GM18498 (cell line): ENCODE results near the gene GRK2.
"Not testable (repeated sequence)": the region's sequence is repeated elsewhere in the genome, so short reads cannot be mapped to it uniquely, and the experiment has no call there.

Source experiments
- ATAC-seq: cut with Tn5 transposase; IDR thresholded peaks from one replicate; pipeline ENCODE4 v1.9.1; 2021; ENCODE audit warnings: mild to moderate bottlenecking, moderate library complexity; ENCODE audit not compliant: unreplicated experiment

GRK2 gene

GRCh38 chr11:67266449-67267187 is at the start of gene GRK2:
GRK2 (plus strand) TSS chr11:67266473; CDS start chr11:67266700, 227 bp downstream.
- ATAC-seq = peak; percentile 2

GRCh38 chr11:67227726-67228125 is 38.5 kb upstream of the GRK2 start:
- ATAC-seq = no peak

GRCh38 chr11:67230406-67230805 is 35.9 kb upstream of the GRK2 start:
- no peak for ATAC-seq

- ATAC-seq = no peak
Measured at GRCh38 chr11:67230886-67231285, 35.4 kb upstream of the GRK2 start.

GRCh38 chr11:67233584-67234190 is 32.6 kb upstream of the GRK2 start:
- no peak for ATAC-seq

GRCh38 chr11:67234571-67234970 is 31.7 kb upstream of the GRK2 start:
- not testable (repeated sequence) for ATAC-seq

GRCh38 chr11:67237574-67237973 is 28.7 kb upstream of the GRK2 start:
- ATAC-seq = no peak

GRCh38 chr11:67238894-67239782 is 27.1 kb upstream of the GRK2 start:
- no peak for ATAC-seq

GRCh38 chr11:67239783-67240575 is 26.3 kb upstream of the GRK2 start:
- ATAC-seq = peak; percentile 88

- ATAC-seq = no peak
Measured at GRCh38 chr11:67240576-67241389, 25.5 kb upstream of the GRK2 start.

GRCh38 chr11:67242548-67242947 is 23.7 kb upstream of the GRK2 start:
- ATAC-seq = no peak

GRCh38 chr11:67243051-67243450 is 23.2 kb upstream of the GRK2 start:
- ATAC-seq = no peak

GRCh38 chr11:67245046-67245445 is 21.2 kb upstream of the GRK2 start:
- no peak for ATAC-seq

GRCh38 chr11:67247946-67248550 is 18.2 kb upstream of the GRK2 start:
- no peak for ATAC-seq

- ATAC-seq = no peak
Measured at GRCh38 chr11:67248653-67249052, 17.6 kb upstream of the GRK2 start.

- ATAC-seq = no peak
Measured at GRCh38 chr11:67250059-67251043, 15.9 kb upstream of the GRK2 start.

- ATAC-seq = no peak
Measured at GRCh38 chr11:67251841-67252240, 14.4 kb upstream of the GRK2 start.

GRCh38 chr11:67252831-67253239 is 13.4 kb upstream of the GRK2 start:
- ATAC-seq = no peak
